ENCODE measurements around the gene RUBCN. TPM values are rescaled to one million over a fixed set of nuclear protein-coding genes. Genes with fewer than 3 reads are reported as not detected.

RUBCN gene
- total and polyA plus RNA-seq, 2 of the 13 experiments (the other 11 are each of a cell fraction or from before 2014, with no cell fraction given): 5.2 to 8.1 TPM

GRCh38 chr3:197750858-197751737 lies 14.4 kb upstream of the RUBCN start (continued):
- TF ChIP-seq, protein P1, sequence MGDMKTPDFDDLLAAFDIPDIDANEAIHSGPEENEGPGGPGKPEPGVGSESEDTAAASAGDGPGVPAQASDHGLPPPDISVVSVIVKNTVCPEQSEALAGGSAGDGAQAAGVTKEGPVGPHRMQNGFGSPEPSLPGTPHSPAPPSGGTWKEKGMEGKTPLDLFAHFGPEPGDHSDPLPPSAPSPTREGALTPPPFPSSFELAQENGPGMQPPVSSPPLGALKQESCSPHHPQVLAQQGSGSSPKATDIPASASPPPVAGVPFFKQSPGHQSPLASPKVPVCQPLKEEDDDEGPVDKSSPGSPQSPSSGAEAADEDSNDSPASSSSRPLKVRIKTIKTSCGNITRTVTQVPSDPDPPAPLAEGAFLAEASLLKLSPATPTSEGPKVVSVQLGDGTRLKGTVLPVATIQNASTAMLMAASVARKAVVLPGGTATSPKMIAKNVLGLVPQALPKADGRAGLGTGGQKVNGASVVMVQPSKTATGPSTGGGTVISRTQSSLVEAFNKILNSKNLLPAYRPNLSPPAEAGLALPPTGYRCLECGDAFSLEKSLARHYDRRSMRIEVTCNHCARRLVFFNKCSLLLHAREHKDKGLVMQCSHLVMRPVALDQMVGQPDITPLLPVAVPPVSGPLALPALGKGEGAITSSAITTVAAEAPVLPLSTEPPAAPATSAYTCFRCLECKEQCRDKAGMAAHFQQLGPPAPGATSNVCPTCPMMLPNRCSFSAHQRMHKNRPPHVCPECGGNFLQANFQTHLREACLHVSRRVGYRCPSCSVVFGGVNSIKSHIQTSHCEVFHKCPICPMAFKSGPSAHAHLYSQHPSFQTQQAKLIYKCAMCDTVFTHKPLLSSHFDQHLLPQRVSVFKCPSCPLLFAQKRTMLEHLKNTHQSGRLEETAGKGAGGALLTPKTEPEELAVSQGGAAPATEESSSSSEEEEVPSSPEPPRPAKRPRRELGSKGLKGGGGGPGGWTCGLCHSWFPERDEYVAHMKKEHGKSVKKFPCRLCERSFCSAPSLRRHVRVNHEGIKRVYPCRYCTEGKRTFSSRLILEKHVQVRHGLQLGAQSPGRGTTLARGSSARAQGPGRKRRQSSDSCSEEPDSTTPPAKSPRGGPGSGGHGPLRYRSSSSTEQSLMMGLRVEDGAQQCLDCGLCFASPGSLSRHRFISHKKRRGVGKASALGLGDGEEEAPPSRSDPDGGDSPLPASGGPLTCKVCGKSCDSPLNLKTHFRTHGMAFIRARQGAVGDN (CRISPR knock-in tag; IDR thresholded peaks at IDR 0.05): peak; percentile 44
- TF ChIP-seq ZNF580 (CRISPR knock-in tag; IDR thresholded peaks at IDR 0.05; ENCODE audit: borderline replicate concordance, low read depth) (no peak), ZNF879 (CRISPR knock-in tag; IDR thresholded peaks at IDR 0.05) (no peak), ZGPAT (CRISPR knock-in tag; IDR thresholded peaks at IDR 0.05) (0 out of 2 replicates have a peak, but pooled peaks have one; percentile 35), DR1 (CRISPR knock-in tag; IDR thresholded peaks at IDR 0.05) (no peak), FIP1L1 (IDR thresholded peaks at IDR 0.05; ENCODE audit: borderline replicate concordance, insufficient read depth, low read depth, low read length) (no peak), ETV5 (CRISPR knock-in tag; IDR thresholded peaks at IDR 0.05; ENCODE audit: borderline replicate concordance) (peak; percentile 48; the same call in 1 of the 2 replicates), ZNF709 (CRISPR knock-in tag; IDR thresholded peaks at IDR 0.05) (no peak), TFDP2 (CRISPR knock-in tag; IDR thresholded peaks at IDR 0.05) (no peak), ZNF205 (CRISPR knock-in tag; IDR thresholded peaks at IDR 0.05) (no peak), ZFP62 (CRISPR knock-in tag; IDR thresholded peaks at IDR 0.05) (no peak), ZNF17 (CRISPR knock-in tag; IDR thresholded peaks at IDR 0.05) (no peak), ZFP37 (CRISPR knock-in tag; IDR thresholded peaks at IDR 0.05; ENCODE audit: borderline replicate concordance) (no peak), GATAD1 (CRISPR knock-in tag; IDR thresholded peaks at IDR 0.05) (no peak), HOXA3 (CRISPR knock-in tag; IDR thresholded peaks at IDR 0.05) (no peak), ZNF101 (CRISPR knock-in tag; IDR thresholded peaks at IDR 0.05; ENCODE audit: borderline replicate concordance, low read depth) (no peak), ZNF790 (CRISPR knock-in tag; IDR thresholded peaks at IDR 0.05; ENCODE audit: borderline replicate concordance) (no peak), JUN (CRISPR knock-in tag; IDR thresholded peaks at IDR 0.05) (no peak), ZFY (CRISPR knock-in tag; IDR thresholded peaks at IDR 0.05) (no peak), ZNF276 (CRISPR knock-in tag; IDR thresholded peaks at IDR 0.05; ENCODE audit: low read depth) (no peak)
